ENCODE data around the gene COA1.

DNA sequence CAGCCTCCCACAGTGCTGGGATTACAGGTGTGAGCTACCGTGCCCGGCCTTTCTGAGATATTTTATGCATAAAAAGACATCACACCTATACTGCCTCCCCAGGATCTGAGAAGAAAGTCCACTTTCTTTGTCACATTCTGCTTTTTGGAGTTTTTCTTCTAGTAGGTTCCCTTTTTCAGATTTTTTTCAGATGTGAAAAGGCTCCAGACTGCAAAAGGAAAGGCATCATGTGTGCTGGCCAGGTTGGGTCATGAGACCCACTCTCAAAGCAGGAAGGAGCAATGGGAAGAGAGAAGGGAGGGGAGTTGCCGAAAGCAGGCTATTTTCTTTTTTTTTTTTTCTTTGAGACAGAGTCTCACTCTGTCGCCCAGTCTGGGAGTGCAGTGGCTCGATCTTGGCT, 40.0 kb upstream of the COA1 start:
- TF ChIP-seq, protein P1, sequence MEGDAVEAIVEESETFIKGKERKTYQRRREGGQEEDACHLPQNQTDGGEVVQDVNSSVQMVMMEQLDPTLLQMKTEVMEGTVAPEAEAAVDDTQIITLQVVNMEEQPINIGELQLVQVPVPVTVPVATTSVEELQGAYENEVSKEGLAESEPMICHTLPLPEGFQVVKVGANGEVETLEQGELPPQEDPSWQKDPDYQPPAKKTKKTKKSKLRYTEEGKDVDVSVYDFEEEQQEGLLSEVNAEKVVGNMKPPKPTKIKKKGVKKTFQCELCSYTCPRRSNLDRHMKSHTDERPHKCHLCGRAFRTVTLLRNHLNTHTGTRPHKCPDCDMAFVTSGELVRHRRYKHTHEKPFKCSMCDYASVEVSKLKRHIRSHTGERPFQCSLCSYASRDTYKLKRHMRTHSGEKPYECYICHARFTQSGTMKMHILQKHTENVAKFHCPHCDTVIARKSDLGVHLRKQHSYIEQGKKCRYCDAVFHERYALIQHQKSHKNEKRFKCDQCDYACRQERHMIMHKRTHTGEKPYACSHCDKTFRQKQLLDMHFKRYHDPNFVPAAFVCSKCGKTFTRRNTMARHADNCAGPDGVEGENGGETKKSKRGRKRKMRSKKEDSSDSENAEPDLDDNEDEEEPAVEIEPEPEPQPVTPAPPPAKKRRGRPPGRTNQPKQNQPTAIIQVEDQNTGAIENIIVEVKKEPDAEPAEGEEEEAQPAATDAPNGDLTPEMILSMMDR (IDR thresholded peaks at IDR 0.05) = no peak
- TF ChIP-seq POLR2A (IDR thresholded peaks at IDR 0.05) = no peak

All from lower leg skin (tissue), 3 donors.